Measurements from ENCODE around the gene ZBTB39.
"Not testable (repeated sequence)": the region's sequence is repeated elsewhere in the genome, so short reads cannot be mapped to it uniquely, and the experiment has no call there.

Gene ZBTB39

DNA sequence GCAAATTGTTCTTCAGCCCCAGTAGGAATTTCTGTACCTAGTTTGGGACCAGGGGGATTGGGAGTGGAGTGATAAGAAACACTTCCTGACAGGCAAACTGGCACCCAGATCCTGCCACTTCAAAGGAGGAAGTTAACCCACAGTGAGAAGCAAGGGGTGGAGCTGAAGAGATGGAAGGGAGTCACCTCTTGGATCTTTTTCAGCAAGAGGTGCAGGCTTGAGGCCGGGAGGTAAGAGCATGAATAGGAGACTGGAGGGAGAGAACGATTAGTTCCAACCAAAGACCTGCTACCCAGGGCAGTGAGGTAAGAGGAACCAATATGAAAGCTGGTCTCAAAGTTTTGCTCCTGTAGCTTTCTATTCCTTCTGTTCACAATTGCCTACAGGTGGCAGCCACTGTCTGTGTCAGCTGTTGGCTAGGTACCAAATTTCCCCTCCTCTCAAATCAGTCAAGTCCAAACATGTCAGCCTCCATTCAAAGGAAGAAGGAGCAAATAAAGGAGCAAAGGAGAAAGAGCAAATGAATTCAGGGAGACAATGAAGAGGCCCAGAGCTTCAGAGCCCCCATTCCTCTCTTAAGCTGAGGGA, 24.9 kb upstream of the ZBTB39 start:
- TF ChIP-seq, protein P1, sequence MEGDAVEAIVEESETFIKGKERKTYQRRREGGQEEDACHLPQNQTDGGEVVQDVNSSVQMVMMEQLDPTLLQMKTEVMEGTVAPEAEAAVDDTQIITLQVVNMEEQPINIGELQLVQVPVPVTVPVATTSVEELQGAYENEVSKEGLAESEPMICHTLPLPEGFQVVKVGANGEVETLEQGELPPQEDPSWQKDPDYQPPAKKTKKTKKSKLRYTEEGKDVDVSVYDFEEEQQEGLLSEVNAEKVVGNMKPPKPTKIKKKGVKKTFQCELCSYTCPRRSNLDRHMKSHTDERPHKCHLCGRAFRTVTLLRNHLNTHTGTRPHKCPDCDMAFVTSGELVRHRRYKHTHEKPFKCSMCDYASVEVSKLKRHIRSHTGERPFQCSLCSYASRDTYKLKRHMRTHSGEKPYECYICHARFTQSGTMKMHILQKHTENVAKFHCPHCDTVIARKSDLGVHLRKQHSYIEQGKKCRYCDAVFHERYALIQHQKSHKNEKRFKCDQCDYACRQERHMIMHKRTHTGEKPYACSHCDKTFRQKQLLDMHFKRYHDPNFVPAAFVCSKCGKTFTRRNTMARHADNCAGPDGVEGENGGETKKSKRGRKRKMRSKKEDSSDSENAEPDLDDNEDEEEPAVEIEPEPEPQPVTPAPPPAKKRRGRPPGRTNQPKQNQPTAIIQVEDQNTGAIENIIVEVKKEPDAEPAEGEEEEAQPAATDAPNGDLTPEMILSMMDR (IDR thresholded peaks at IDR 0.05; ENCODE audit: low read length, missing control alignments): no peak

DNA sequence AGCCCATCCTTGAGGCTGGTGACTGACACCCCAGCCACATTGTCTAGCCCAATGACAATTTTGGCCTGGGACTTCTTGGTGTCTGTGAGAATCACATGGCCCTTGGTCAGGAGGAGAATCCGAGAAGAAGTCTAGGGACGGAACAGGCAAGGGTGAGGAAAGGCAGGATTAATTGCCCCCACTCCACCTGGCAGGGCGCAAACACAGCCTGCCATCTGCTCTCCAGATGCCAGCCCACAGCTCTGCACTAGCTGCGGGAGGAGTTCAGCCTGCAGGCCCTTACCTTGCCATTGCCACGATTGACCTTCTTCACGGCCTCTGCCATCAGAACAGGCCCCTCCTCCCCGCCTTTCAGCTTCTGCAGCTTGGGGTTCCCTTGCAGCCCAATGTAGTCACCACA, 23.1 kb upstream of the ZBTB39 start:
- DNase-seq (ENCODE audit: low read depth): no peak

More for the DNA sequence above, 24.9 kb upstream of the ZBTB39 start:
- DNase-seq (ENCODE audit: low read depth): no peak
- H3K4me3 ChIP-seq (replicated peaks; ENCODE audit: low read depth, low read length): no peak overlapping the region

DNA sequence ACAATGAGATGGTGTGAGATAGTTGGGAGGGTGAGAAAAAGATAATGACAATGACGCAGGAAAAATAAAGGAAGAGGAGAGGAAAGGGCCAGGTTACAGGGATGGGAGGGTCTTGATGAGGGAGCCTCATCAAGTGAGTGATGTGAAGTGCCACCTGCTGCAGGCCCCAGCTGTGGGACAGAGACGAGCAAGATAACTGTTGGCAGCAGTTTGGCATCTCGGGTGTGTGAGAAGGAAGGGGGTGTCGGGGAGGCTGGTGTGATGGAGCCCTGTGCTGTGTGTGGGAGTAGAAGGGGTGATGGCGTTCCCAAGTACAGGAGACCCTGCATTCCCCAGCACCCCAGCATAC, 21.4 kb upstream of the ZBTB39 start:
- no peak for DNase-seq (ENCODE audit: low read depth)
- H3K4me3 ChIP-seq (replicated peaks; ENCODE audit: low read depth, low read length): no peak overlapping the region

More for the DNA sequence above, 23.1 kb upstream of the ZBTB39 start:
- TF ChIP-seq, protein P1 (IDR thresholded peaks at IDR 0.05; ENCODE audit: low read length, missing control alignments): no peak
- H3K4me3 ChIP-seq (replicated peaks; ENCODE audit: low read depth, low read length): no peak overlapping the region

DNA sequence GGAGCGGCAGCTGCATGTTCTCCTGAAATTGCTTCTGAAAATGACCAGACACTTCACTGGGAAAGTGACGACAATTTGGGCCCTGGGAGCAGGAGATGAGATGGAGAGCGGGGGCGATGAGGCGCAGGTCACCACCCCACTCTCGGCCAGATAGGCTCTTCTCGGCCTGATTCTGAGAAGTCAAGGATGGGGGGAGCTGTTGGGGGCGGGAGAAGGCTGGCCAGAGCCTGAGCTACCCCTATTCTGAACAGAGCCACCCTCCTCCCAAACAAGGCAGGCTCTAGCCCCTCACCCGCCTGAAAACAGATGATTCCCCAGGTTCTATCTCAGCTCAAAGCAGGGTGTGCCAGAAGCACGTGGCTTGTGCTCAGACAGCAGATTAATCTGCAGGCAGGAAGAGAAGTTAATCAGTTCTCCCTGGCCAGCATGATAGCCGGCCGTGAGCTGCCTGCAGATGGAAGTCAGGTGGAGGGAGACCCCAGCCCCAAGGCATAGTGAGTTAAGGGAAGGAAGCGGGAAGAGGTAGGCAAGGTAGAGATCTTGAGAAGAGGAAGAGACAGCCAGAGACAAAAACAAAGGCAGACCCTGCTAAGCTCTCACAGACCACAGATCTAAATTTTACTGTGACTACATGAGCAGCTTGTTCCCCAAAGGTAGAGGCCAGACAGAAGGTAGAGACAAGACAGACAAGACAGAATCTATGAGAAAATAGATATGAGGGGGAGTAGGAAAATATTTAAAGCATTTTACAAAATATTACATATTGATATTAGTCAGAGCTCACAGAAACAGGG, 20.9 kb upstream of the ZBTB39 start:
- no peak overlapping the region for H3K4me3 ChIP-seq (replicated peaks; ENCODE audit: low read depth, low read length)
- DNase-seq (ENCODE audit: low read depth): no peak
- TF ChIP-seq, protein P1 (IDR thresholded peaks at IDR 0.05; ENCODE audit: low read length, missing control alignments): no peak

More for the DNA sequence above, 21.4 kb upstream of the ZBTB39 start:
- TF ChIP-seq, protein P1 (IDR thresholded peaks at IDR 0.05; ENCODE audit: low read length, missing control alignments): no peak

DNA sequence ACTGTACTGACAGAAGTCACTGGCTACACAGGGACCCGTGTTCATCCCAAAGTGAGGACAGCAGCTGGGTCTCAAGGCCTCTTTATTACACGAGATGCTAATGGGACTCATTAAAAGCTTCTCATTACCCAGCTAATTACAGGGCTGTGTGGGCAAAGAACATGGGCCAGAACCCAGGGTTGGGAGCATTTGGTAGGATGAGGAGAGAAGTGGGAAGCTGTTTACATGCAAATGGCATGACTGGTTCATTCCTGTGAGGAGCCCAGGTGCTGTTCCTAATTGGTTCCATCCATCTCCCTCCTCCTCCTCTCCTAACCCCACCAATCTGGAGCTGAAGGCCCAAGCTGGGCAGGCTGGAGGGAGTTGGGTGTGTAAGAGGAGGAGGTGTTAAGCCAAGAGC, 18.9 kb upstream of the ZBTB39 start:
- TF ChIP-seq, protein P1 (IDR thresholded peaks at IDR 0.05; ENCODE audit: low read length, missing control alignments): no peak
- no peak for DNase-seq (ENCODE audit: low read depth)
- H3K4me3 ChIP-seq (replicated peaks; ENCODE audit: low read depth, low read length): no peak overlapping the region

DNA sequence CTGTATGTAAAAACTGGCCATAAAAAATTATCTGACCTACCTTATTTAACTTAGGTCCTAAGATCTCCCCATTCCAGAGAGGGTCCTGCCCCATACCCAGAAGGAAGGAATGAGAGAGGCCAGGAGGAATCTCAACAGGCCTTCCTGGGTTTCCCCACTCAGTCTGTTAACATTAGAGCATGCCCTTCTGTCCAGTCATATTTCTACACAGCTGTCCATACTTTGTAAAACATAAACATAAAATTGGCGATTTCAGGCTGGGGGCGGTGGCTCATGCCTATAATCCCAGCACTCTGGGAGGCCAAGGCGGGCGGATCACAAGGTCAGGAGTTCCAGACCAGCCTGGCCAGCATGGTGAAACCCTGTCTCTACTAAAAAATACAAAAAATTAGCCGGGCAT, 16.0 kb upstream of the ZBTB39 start:
- not testable (repeated sequence) for DNase-seq (ENCODE audit: low read depth)

DNA sequence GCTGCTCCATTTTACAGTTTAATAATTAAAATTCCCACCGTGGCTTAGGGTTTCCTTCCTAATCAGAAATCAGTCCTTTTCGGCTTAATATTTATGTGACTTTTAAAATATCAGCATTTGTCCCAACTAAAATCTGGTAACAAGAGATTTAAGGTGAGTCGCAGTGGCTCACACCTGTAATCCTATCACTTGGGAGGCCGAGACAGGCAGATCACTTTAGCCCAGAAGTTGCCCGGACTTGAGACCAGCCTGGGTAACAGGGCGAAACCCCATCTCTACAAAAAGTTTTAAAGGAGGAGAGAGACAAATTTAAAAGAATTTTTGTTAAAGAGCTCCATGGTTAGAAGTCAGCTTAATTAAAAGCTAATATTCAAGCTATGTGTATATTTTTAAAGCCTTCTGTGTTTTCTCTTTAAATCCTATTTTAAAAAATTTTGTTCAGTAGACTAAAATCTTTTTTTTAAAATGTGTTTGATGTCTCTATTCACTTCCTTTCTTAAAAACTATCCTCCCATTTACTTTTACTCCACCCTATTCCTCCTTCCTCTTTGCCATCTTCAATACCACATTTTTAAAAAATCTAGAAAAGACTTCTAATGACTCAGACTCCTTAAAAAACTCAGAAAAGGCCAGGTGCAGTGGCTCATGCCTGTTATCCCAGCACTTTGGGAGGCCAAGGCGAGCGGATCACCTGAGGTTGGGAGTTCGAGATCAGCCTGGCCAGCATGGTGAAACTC, 13.8 kb upstream of the ZBTB39 start:
- no peak overlapping the region for H3K4me3 ChIP-seq (replicated peaks; ENCODE audit: low read depth, low read length)

More for the DNA sequence above, 16.0 kb upstream of the ZBTB39 start:
- H3K4me3 ChIP-seq (replicated peaks; ENCODE audit: low read depth, low read length): not testable (repeated sequence)

More for the DNA sequence above, 13.8 kb upstream of the ZBTB39 start:
- TF ChIP-seq, protein P1 (IDR thresholded peaks at IDR 0.05; ENCODE audit: low read length, missing control alignments): no peak
- DNase-seq (ENCODE audit: low read depth): no peak
